Activated T-helper 9 cell treated with anti-CD3 and anti-CD28 coated beads, Interleukin-2, amount 50 U/mL, for 16 hours (primary cell): ENCODE data around the gene TOMM40.
"Not testable (repeated sequence)": the region's sequence is repeated elsewhere in the genome, so short reads cannot be mapped to it uniquely, and the experiment has no call there.

Experiments used
- DNase-seq: peaks from one replicate; pipeline ENCODE4 v3.0.0-alpha.2; 2020; ENCODE audit warnings: low read depth

The TOMM40 gene

GRCh38 chr19:44871809-44872208 lies 19.2 kb upstream of the TOMM40 start:
- no peak for DNase-seq

- DNase-seq, result no peak
These were observed 18.4 kb upstream of the TOMM40 start for GRCh38 chr19:44872661-44873060.

- DNase-seq, result no peak
These were observed 16.7 kb upstream of the TOMM40 start for GRCh38 chr19:44874317-44874716.

GRCh38 chr19:44875666-44876451 lies 15.2 kb upstream of the TOMM40 start:
- DNase-seq, result no peak

- DNase-seq, result no peak
These were observed 14.0 kb upstream of the TOMM40 start for GRCh38 chr19:44876930-44877535.

- DNase-seq, result no peak
These were observed 12.8 kb upstream of the TOMM40 start for GRCh38 chr19:44878120-44878865.

- DNase-seq, result no peak
These were observed 11.6 kb upstream of the TOMM40 start for GRCh38 chr19:44879309-44880065.

- DNase-seq, result no peak
These were observed 9.0 kb upstream of the TOMM40 start for GRCh38 chr19:44882063-44882462.

- DNase-seq, result not testable (repeated sequence)
These were observed 8.2 kb upstream of the TOMM40 start for GRCh38 chr19:44882619-44883397.

GRCh38 chr19:44883922-44884321 lies 7.1 kb upstream of the TOMM40 start:
- no peak for DNase-seq

GRCh38 chr19:44884566-44884965 lies 6.5 kb upstream of the TOMM40 start:
- no peak for DNase-seq

GRCh38 chr19:44886141-44886540 lies 4.9 kb upstream of the TOMM40 start:
- DNase-seq, result no peak

- DNase-seq, result no peak
These were observed 3.4 kb upstream of the TOMM40 start for GRCh38 chr19:44887648-44888047.

- not testable (repeated sequence) for DNase-seq
These were observed 2.7 kb upstream of the TOMM40 start for GRCh38 chr19:44888335-44888734.

- DNase-seq, result no peak
These were observed 1.2 kb upstream of the TOMM40 start for GRCh38 chr19:44889830-44890365.

- peak; percentile 100 for DNase-seq
These were observed 563 bp upstream of the TOMM40 start for GRCh38 chr19:44890366-44891015.

- no peak for DNase-seq
These were observed 1.9 kb downstream of the TOMM40 start for GRCh38 chr19:44892932-44893331.

- no peak for DNase-seq
These were observed 2.4 kb downstream of the TOMM40 start for GRCh38 chr19:44893332-44894051.

- no peak for DNase-seq
These were observed 3.0 kb downstream of the TOMM40 start for GRCh38 chr19:44894052-44894400.

GRCh38 chr19:44894946-44895345 lies 3.9 kb downstream of the TOMM40 start:
- DNase-seq, result no peak
